ENCODE results near the gene RSL1D1.
"Not testable (repeated sequence)": the region's sequence is repeated elsewhere in the genome, so short reads cannot be mapped to it uniquely, and the experiment has no call there.

Gene RSL1D1

GRCh38 chr16:11844499-11844898 is 6.8 kb downstream of the RSL1D1 start:
- no peak for DNase-seq (ENCODE audit: low read depth in 1 of 2, low spot score in 1 of 2)

GRCh38 chr16:11843861-11844260 is 7.5 kb downstream of the RSL1D1 start:
- no peak for DNase-seq (ENCODE audit: low read depth in 1 of 2, low spot score in 1 of 2)

GRCh38 chr16:11843206-11843605 is 8.1 kb downstream of the RSL1D1 start:
- DNase-seq (ENCODE audit: low read depth in 1 of 2, low spot score in 1 of 2), result no peak

- DNase-seq (ENCODE audit: low read depth in 1 of 2, low spot score in 1 of 2), result no peak
Observed at GRCh38 chr16:11841026-11841425, 10.3 kb downstream of the RSL1D1 start.

- no peak for DNase-seq (ENCODE audit: low read depth in 1 of 2, low spot score in 1 of 2)
Observed at GRCh38 chr16:11836650-11837244, 14.6 kb downstream of the RSL1D1 start.

- DNase-seq (ENCODE audit: low read depth in 1 of 2, low spot score in 1 of 2), result no peak
Observed at GRCh38 chr16:11835891-11836649, 15.3 kb downstream of the RSL1D1 start.

- no peak for DNase-seq (ENCODE audit: low read depth in 1 of 2, low spot score in 1 of 2)
Observed at GRCh38 chr16:11835309-11835708, 16.0 kb downstream of the RSL1D1 start.

- no peak for DNase-seq (ENCODE audit: low read depth in 1 of 2, low spot score in 1 of 2)
Observed at GRCh38 chr16:11833951-11834695, 17.2 kb downstream of the RSL1D1 start.

- DNase-seq (ENCODE audit: low read depth in 1 of 2, low spot score in 1 of 2), result no peak
Observed at GRCh38 chr16:11828696-11829095, 22.6 kb downstream of the RSL1D1 start.

GRCh38 chr16:11825520-11826165 is 25.7 kb downstream of the RSL1D1 start:
- DNase-seq (ENCODE audit: low read depth in 1 of 2, low spot score in 1 of 2), result not testable (repeated sequence)

- DNase-seq (ENCODE audit: low read depth in 1 of 2, low spot score in 1 of 2), result no peak
Observed at GRCh38 chr16:11824362-11824761, 27.0 kb downstream of the RSL1D1 start.

GRCh38 chr16:11823645-11824044 is 27.7 kb downstream of the RSL1D1 start:
- DNase-seq (ENCODE audit: low read depth in 1 of 2, low spot score in 1 of 2), result not testable (repeated sequence)

- DNase-seq (ENCODE audit: low read depth in 1 of 2, low spot score in 1 of 2), result no peak
Observed at GRCh38 chr16:11819798-11820197, 31.5 kb downstream of the RSL1D1 start.

GRCh38 chr16:11818970-11819369 is 32.4 kb downstream of the RSL1D1 start:
- DNase-seq (ENCODE audit: low read depth in 1 of 2, low spot score in 1 of 2), result not testable (repeated sequence)

GRCh38 chr16:11816123-11816522 is 35.2 kb downstream of the RSL1D1 start:
- DNase-seq (ENCODE audit: low read depth in 1 of 2, low spot score in 1 of 2), result no peak

- DNase-seq (ENCODE audit: low read depth in 1 of 2, low spot score in 1 of 2), result not testable (repeated sequence)
Observed at GRCh38 chr16:11814800-11815199, 36.5 kb downstream of the RSL1D1 start.

GRCh38 chr16:11806721-11807120 is 44.6 kb downstream of the RSL1D1 start:
- no peak for DNase-seq (ENCODE audit: low read depth in 1 of 2, low spot score in 1 of 2)

- DNase-seq (ENCODE audit: low read depth in 1 of 2, low spot score in 1 of 2), result no peak
Observed at GRCh38 chr16:11805556-11805955, 45.8 kb downstream of the RSL1D1 start.

- no peak for DNase-seq (ENCODE audit: low read depth in 1 of 2, low spot score in 1 of 2)
Observed at GRCh38 chr16:11801481-11802021, 49.8 kb downstream of the RSL1D1 start.

GRCh38 chr16:11800382-11800718 is 51.0 kb downstream of the RSL1D1 start:
- DNase-seq (ENCODE audit: low read depth in 1 of 2, low spot score in 1 of 2), result no peak

All from stimulated activated CD4-positive, alpha-beta T cell treated with anti-CD3 and anti-CD28 coated beads, Interleukin-15, amount 100 ng/mL, for 1 hour (primary cell).